HG03575 (cell line): Measurements from ENCODE around the gene FANK1.

Experiments used
- ATAC-seq: cut with Tn5 transposase; IDR thresholded peaks from one replicate; pipeline ENCODE4 v1.9.1; 2021; ENCODE audit not compliant: unreplicated experiment, insufficient number of reproducible peaks, low FRiP score; ENCODE audit errors: extremely low read depth

The FANK1 gene, protein sequence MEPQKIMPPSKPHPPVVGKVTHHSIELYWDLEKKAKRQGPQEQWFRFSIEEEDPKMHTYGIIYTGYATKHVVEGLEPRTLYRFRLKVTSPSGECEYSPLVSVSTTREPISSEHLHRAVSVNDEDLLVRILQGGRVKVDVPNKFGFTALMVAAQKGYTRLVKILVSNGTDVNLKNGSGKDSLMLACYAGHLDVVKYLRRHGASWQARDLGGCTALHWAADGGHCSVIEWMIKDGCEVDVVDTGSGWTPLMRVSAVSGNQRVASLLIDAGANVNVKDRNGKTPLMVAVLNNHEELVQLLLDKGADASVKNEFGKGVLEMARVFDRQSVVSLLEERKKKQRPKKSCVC

DNA sequence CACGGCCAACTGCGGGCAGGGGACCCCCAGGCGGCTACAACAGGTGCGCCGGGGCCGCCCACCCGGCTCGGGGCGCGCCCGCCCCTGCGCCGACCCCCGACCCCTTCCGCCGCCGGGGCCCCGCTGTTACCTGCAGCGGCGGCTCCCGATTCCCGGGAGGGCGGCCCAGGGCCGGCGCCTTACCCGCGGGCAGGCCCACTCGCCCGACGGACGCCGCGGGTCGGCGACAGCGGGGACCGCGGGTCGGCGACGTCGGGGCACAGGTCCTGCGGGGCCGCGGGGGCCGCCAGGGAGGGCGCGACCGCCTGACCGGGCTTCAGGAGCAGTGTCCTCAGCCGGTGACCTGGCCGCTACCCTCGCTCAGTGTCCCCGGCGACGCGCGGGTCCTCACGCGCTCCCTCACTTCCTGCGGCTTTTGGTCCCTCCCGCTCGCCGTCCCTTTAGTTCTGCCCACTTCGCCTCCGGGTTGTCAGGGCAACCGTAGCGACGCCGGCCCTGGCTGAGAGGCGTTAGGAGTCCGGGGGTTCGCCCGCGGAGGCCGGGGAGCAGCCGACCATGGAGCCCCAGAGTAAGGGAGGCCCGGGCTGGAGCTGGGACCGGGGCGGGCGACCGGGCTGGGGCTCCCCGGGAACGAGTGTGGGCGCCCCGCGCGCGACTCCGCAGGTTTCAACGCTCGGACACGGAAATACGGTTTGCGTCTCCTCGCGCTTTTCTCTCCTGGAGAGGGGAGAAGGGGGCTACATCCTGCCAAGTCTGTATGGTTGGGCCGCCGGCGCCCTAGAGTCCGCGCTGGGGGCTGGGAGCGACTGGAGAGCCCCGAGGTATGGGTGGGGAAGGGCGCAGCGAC lies at the start of gene FANK1:
Gene FANK1, plus strand, starts transcription at position 477 of the 847 bp plus-strand sequence. Its CDS starts 79 bp downstream, at position 556.
- peak; percentile 49 for ATAC-seq

- no peak for ATAC-seq
Observed at GRCh38 chr10:125846894-125847293, 49.5 kb upstream of the FANK1 start.

DNA sequence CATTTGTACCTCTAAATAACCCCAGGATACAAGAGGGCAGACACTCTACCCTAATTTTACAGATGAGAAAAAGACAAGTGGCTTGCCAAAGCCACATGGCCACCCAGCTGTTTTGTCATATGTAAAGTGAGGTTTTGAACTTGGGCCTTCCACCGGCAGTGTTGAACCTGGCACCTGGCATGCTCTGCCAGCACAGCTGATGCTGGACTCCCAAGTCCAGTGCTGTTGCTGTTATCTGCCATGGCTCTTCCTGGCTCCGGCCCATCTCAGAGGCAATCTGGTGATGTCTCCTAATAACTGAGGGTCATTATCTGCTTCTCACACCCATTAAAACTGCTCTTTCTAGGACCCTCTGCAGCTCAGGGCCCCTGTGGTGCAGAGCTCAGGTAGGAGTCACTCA lies 48.0 kb upstream of the FANK1 start:
- no peak for ATAC-seq

DNA sequence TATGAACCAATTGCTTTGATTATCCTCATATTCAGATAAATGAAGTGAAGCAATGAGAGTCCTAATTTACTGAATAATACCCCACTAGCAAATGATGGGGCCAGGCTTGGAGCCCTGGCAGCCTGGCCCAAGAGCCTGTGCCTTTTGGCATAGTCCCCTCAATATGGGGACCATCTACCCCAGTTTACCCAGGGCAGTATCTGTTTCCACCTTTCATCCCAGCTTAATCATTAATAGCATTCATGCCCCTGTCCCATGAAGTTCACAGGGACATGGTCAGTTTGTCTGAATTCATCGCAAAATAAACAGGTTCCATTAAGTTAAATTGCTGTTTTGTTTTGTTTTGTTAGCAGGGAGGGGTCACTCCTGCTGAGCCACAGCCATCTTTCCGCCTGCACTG lies 47.5 kb upstream of the FANK1 start:
- no peak for ATAC-seq

- no peak for ATAC-seq
Observed at GRCh38 chr10:125849448-125849847, 46.9 kb upstream of the FANK1 start.

- no peak for ATAC-seq
Observed at GRCh38 chr10:125850766-125851731, 45.3 kb upstream of the FANK1 start.

DNA sequence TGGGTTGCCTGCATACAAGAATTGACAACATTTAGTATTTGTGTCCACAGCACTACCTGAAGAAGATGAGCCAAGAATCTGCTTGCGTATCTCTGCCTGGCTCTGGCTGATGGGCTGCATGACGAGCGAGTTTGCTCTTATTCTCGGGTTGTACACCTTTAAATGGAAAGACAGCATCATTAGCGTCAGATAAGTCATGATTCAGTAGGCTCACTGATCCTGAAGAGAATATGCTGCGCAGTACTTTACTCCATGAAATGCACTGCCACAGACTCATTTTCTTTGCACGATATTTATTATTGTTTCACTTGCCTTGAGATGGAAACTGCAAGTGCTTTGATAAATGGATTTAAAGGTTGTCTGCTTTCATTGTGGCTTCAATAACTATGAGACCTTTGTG lies 43.9 kb upstream of the FANK1 start:
- ATAC-seq = no peak

DNA sequence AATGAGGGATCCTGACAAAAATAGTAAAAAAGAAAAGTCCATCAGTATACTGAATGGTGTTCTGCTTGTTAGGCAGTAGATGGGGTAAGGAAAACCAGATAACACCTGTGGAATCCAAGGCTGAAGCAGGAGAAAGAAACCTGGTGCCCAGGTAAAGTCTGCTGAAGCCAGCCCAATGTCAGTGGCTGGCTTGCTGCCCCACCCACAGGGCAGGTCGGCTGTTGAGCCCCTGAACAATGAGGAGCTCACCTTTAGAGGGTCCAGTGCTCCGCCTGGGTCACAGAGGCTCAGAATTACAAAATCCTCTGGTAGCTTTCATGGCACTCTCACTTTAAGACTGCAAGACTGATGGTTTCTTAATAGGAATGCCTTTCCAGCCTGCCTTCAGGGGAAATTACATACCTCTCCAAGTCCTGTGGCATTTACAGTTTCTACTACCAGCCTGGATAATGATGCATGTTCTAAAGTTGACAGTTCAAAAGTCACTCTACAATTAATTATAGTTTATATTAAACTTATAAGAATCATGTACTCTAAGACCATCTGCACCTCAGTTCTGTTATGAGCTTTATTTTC lies 39.1 kb upstream of the FANK1 start:
- ATAC-seq = no peak

DNA sequence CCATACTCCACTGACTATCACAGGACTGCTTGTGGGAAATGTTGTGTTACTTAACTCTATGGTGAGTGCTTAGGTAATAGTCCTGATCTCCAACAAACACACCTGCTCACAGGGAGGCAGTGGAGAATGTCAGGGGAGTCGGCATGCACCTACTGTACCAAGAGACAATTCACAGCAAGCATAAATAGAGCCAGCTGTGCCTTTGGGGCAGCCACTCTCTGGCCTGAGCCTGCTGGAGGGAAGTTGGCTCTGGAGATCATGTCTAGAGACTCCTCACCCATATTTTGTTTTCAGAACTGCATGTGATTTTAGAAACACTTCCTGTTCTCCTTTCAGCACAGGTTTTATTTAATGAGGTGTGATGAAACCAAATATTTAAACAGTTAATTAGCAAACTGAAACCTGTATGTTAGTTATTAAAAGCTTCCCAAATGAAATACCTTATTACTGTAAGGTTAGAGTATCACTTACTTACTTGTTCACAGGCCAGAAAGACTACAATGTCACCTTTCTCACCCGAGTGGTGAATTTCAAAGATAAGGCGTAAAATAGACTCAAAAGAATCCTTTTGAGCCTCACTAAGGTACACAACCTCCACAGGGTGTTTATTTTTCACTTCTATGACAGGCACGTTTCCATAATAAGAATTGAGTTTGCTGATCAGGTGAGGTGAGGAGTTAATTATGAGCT lies 37.1 kb upstream of the FANK1 start:
- no peak for ATAC-seq

- no peak for ATAC-seq
Observed at GRCh38 chr10:125865120-125865519, 31.2 kb upstream of the FANK1 start.

DNA sequence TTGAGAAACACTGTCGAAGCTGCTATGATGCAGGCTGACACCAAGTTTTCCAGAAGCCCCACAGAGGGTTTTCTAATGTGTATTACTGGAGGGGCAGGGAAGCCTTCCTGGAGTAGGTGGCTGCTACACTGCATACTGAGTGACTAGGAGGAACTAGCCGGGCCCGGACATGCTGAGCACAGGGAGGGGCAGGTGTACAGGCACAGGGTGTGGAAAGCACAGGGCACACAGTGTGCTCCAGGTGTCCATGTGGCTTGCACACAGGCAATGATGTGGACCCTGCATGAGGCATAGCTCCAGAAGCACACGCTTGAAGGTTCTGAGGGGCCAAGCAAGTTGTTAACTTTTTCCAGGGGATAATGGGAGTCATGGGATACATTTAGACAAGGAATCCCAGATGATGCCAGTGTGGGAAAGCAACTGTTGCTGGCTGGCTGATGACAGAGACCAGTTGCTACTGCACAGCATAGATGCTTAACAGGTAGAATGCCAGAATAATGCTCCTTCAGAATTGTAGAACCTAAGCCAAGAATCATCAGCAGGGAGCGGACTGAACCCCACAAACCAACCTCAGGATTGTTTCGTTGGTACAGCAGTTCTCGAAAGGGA lies 29.8 kb upstream of the FANK1 start:
- ATAC-seq = no peak

GRCh38 chr10:125868372-125868975 lies 27.9 kb upstream of the FANK1 start:
- ATAC-seq = no peak

DNA sequence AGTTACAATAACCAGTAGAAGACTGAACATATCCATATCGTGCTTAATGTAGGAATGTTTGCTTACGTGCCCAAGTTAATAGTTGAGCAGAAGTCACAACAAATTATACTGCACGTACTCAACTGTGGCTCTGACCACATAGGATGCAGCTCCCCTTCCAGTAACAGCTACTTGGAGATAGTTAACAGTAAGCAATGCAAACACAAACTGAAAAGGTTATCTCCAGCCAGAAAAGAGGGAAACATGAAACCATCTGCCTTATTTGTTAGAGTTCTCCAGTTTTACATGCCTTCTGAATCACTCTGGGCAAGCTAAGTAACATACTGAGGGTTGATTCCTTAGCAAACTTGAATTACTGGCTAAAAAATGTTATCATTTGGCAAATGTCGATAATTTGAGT lies 25.0 kb upstream of the FANK1 start:
- ATAC-seq = no peak

DNA sequence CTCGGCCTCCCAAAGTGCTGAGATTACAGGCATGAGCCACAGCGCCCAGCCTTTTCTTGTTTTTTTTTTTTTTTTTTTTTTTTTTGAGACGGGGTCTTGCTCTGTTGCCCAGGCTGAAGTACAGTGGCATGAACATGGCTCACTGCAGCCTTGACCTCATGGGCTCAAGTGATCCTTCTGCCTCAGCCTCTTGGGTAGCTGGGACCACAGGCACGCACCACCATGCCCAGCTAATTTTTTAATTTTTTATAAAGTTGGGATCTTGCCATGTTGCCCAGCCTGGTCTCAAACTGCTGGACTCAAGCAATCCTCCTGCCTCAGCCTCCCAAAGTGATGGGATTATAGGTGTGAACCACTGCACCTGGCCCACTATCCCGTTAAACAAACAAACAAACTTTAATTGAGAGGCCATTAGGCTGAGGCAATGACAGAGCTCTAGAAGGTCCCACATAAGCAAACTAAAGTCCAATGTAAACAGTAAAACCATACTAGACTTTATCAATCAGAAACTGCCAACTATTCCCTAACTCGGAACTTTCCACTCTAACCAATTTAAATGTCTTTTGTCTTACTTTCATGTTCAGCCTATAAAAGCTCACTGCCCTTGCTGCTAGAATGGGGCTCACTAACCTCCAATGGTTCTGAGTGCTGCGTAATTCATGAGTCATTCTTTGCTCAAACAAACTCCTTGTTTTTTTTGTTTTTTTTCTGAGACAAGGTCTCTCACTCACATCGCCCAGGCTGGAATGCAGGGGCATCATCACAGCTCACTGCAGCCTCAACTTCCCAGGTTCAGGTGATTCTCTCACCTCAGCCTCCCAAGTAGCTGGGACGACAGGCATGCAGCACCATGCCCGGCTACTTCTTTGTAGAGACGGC lies 17.2 kb upstream of the FANK1 start:
- no peak for ATAC-seq

DNA sequence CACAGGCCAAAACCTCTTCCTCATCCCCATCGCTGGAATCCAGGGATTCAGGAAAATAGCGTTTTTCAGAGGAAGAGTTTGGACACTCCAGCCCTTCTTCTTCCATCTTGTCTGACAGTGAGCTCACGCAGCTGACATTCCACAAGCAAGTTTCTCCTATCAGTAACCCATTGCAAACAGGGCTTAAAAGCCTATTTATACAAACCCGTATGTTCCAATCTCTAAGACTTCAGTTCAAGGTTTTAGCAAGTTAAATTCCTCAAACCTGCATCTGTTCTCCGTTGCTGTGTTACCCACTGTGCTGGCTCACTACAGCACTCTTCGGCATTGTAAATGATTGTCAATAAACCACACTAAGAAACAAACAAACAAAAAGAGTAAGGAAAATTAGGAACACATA lies 15.6 kb upstream of the FANK1 start:
- ATAC-seq = no peak

DNA sequence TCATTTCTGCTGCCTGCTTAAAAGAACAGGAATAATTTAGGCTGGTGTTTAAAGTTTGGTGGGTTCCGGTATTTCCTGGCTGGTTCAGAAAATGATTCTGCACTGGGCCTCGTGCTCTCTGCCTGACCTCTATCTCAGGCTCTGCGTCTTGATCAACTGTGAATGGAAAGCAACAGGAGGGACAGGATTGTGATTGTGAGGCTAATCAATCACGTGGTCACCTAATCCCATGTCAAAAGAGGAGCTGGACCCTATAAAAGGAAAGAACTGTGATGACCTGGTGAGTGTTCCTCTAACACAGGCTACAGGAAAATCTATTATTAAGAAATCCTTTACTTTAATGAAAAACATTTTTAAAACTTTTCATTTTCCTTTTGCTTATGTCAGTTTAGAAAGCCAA lies 15.2 kb upstream of the FANK1 start, which contains the start of gene DHX32:
Gene DHX32, minus strand, starts transcription at position 101 of the 400 bp plus-strand sequence. CDS start 468 bp downstream, outside the sequence.
- ATAC-seq = no peak

DNA sequence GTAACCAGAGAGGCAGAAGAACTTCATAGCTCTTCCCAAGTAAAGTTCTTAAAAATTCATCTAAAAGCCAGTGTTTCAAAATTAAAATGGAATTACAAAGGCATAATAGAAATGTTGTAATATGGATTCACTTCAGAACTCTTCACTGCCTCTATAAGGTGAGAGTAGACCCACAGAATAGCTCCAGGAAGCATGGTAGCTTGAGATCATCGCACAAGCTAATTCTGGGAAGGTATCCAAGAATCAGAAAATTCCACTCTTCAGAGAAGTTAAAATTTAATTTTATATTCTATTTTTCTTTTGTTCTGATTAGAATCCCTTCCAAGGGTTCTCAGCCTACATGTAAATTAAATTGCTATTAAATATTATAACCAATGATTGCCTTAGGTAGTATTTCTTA lies 13.8 kb upstream of the FANK1 start:
- no peak for ATAC-seq
